GM15510 (cell line): ENCODE measurements around the gene WSB1.

ENCODE experiments used
- POLR2A ChIP-seq: IDR thresholded peaks from 3 replicates; pipeline ENCODE4 v1.6.1; 2011; ENCODE audit warnings: borderline replicate concordance; ENCODE audit not compliant: insufficient read length; ENCODE audit errors: extremely low read depth

The WSB1 gene, protein sequence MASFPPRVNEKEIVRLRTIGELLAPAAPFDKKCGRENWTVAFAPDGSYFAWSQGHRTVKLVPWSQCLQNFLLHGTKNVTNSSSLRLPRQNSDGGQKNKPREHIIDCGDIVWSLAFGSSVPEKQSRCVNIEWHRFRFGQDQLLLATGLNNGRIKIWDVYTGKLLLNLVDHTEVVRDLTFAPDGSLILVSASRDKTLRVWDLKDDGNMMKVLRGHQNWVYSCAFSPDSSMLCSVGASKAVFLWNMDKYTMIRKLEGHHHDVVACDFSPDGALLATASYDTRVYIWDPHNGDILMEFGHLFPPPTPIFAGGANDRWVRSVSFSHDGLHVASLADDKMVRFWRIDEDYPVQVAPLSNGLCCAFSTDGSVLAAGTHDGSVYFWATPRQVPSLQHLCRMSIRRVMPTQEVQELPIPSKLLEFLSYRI

DNA sequence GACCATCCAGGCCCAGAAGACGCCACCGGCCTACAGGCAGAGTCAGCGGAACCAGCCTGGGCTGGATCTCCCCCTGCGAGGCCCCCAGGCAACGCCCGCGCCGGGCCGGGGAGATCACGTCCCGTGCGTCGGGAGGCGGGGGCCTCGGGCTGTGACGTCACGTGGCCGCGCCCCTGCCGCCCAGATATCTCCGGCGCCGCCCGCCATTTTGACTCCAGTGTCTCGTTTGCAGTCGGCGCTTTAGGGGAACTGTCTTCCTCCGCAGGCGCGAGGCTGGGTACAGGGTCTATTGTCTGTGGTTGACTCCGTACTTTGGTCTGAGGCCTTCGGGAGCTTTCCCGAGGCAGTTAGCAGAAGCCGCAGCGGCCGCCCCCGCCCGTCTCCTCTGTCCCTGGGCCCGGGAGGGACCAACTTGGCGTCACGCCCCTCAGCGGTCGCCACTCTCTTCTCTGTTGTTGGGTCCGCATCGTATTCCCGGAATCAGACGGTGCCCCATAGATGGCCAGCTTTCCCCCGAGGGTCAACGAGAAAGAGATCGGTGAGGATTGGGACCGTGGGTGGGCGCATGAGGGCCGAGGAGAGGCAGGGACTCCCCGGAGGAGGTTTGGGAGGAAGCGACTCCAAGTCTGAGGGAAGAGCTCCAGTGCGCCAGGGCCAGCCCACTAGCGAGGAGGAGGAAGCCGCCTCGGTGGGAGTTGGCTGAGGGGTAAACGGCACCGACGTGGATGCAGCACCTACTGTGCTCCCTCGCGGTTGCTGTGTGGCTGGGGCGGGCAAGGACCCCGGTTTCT lies at the start of gene WSB1:
TSS of gene WSB1 (plus strand) at position 217 of the 791 bp plus-strand sequence. CDS start at position 499, 282 bp downstream.
- peak; percentile 99 for TF ChIP-seq POLR2A

DNA sequence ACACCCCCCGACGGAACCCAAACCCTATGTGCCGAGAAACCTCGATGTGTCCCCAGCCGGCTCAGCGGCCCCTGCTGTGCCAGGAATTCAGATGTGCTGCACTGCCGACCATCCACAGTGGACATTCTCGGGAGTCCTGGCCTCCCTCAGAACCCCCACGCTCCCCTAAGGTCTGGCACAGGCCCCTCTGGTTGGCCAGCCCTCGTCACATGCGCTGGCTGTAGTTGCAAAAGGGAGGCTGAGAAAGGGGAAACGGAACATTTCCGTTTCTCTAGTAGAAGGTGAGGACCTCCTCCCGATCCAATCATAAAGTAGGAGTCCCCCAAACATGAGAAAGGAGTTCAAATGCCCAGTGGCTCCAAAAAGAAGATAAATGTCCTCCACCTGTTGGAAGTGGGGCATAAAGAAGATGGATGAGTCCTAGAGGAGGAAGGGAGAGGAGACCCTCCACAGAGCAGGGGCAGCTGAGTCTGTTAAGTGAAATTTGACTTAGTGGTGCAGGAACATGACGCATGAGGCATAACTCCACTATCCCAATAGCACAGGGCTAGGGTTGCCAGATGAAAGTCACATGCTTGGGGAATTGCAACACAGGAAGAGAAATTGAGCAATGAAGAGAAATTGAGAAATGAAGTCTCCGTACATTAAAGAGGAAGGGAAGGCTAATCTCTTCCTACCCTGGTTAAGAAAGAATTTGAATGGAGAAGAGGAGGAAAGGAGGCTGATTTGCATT lies 49.3 kb upstream of the WSB1 start:
- TF ChIP-seq POLR2A = no peak

DNA sequence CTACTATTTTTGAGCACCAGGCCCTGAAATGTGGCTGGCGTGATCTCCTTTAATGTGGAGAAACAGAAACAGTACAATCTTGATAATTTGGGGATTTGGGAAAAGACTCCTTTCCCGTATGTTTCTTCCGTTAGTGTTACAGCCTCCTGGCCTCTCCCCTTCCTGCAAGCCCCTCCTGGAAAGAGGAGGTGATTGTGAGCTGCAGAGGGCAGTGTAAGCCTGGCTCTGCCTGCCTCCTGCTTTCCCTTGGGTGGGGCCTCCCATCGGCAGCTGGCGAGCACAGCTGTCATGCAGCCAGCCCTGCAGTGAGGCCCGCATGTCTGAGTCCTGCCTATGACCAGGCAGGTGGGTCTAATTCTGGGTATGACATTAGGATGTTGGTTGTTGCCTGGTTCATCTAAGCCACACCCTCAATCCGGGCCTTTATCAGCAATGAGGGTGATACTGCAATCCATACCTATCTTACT lies 48.7 kb upstream of the WSB1 start:
- no peak for TF ChIP-seq POLR2A

DNA sequence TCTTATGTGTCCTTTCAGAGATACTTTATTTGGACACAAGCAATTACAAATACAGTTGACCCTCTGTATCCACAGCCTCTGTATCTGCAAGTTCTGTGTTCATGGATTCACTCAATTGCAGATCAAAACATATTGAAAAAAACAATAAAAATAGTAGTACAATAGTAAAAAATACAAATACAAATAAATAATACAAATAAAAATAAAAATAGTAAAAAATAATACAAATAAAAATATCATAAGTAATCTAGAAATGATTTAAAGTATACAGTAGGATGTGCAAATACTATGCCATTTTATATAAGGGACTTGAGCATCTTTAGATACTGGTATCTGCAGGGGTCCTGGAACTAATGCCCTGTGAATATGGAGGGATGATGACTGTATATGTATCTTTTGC lies 47.4 kb upstream of the WSB1 start:
- no peak for TF ChIP-seq POLR2A

DNA sequence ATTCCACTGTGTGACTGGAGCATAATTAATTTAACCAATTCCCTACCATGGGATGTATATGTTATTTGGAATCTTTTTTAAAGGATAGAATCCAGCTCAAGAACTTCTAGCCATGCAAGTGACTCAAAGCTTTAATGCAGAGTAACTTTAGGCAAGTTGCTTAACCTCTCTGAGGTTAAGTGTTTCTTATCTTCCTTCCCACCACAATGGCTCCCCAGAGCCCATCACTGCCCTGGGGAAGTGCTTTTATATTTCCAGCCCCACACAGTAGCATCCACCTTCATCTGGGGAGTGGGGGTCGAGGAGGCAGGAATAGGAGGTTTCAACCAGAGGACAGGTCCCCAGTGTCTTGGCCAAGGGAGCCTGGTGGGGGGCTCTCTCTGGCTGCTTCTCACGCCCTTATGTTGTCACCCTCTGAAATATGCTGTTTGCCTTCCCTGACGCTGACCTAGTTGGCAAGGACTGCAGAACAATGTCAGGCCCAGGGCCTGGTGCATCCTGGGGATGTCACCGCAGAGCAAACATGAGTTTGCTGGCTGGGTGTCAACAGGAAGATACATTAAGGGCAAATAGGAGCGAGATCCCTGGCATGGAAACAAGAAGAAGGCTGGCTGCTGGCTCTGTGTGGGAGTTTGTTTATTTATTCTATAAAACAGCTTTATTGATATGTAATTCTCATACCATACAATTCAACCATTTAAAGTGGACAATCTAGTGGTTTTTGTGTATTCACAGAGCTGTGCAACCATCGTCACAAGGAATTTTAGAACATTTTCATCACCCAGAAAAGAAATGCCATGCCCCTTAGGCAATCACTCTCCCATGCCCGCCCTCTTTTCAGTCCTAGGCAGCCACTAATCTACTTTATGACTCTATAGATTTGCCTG lies 46.6 kb upstream of the WSB1 start:
- TF ChIP-seq POLR2A = no peak

DNA sequence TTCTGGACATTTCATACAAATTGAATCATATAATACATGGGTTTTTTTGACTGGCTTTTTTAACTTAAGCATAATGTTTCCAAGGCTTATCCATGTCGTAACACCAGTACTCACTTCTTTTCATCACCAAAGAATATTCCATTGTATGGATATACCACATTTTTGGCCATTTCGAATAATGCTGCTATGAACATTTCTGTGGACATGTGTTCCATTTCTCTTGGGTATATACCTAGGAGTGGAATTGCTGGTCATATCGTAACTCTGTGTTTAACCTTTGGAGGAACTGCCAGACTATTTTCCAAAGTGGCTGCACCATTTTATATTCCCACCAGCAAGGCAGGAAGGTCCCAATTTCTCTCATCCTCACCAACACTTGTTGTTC lies 46.0 kb upstream of the WSB1 start:
- TF ChIP-seq POLR2A = no peak

DNA sequence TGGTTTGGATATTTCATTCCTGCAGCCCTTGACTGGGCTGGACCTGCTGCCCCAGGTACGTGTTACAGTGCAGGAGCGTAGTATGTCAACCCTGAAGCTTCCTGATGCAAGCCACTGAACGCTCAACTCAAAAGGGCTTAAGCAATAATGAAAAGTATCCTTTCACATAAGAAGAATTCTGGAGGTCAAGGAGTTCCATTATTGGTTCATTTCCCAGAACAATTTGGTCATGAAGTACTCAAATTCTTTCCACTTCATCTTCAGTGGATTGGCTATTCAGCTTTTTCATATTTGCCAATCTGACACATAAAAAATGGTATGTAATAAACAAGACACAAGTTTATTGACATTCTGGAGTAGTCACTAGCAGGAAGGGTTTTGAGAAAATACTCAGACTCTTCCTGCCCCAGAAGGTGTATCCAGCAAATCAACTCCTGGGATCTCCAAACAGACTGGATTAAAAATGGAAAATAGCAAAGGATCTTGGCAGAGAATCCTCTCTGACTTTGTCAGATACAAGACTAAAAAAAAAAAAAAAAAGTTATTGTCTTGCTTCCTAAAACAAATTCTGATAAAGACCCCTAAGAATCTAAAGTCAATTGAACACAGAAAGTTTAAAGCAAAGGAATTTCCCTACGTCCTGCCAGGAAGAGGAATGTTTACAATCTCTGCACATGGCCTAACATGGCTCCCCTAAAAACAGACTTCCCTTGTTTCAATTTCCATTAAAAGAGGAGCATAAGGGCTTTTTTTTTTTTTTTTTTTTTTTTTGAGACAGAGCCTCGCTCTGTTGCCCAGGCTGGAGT lies 37.5 kb upstream of the WSB1 start:
- TF ChIP-seq POLR2A = no peak

DNA sequence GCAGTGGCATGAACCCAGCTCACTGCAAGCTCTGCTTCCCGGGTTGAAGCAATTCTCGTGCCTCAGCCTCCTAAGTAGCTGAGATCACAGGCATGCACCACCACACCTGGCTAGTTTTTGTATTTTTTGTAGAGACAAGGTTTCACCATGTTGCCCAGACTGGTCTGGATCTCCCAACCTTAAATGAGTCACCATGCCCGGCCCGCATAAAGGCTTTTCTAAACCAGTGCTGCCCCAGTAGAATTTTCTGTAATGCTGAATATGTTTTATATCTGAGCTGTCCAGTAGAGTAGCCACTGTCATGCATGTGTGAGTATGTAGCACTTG lies 36.9 kb upstream of the WSB1 start:
- no peak for TF ChIP-seq POLR2A

DNA sequence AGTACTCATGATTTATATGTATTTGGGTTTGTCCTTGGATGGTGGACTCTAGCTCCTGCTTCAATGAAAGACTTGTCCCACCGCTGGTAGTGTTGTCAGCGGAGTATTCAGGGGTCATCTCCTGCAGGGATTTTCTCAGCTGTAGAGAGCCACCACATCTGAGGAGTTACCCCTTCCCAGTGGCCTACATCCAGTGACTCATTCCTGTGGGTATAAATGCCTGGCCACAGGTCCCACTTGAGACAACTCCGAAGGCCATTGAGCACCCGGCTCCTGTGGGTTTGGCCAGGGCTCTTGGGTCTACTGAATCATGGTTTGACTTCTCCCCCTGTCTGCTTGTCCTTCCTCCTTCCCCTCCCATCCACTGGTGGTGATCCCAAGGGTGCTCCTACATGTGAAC lies 34.6 kb upstream of the WSB1 start:
- TF ChIP-seq POLR2A = no peak

DNA sequence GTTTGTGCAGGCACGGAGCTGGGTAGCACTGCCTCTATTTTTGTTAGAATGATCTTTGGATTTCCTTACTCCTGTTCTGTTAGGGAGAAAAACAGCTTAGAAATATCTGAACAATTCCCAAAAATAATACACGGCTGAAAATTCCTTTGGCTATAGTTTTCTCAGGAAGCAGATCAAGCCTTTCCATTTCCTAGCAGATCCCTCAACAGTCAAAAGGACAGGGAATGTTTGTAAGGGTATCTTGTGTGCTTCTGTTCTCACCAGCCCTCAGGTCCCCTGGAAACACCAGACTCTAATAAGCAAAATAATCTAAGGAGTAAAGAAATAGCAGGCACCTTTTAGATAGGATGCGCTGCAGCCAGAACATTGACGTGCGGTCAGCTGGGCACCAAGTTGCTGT lies 30.5 kb upstream of the WSB1 start:
- no peak for TF ChIP-seq POLR2A

DNA sequence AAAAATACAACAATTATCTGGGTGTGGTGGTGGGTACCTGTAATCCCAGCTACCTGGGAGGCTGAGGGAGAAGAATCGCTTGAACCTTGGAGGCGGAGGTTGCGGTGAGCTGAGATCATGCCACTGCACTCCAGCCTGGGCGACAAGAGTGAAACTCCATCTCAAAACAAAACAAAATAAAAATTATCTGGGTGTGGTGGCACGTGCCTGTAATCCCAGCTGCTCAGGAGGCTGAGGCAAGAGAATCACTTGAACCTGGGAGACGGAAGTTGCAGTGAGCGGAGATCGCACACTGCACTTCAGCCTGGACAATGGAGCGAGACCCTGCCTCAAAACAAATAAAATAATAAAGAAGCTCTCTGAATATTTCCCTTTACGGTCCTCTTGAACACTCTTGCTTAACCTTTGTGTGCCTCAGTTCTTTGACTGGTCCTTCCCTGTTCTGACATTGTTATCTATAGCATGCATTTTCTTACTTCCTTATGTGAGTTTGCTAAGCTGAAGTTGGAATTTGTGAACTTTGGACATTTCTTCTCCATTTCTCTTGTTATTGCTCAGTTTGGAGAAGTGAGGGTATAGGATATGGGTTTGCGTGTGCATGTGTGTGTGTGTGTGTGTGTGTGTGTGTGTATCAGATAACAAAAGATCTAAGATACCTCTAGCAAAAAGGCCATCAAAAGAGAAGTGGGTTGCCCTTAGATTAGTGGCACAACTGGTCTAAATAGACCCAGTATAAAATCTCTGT lies 29.7 kb upstream of the WSB1 start:
- no peak for TF ChIP-seq POLR2A

DNA sequence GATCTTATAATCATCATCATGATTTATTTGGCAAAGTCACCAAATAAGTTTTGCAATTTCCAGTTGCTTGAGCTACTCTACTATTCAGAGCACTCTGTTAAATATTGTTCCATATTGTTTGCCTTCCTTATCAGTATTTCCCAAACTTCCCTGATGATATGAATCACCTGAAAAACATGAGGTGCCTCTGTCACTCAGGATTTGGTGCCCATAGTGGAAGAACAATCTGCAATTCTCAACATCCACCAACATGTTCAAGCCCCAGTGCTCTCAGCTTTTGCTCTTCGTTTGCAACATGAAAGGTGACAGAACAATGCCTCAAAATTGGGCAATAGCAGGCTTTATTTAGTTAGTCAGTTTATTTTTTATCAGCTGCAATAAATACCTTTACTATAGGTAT lies 28.6 kb upstream of the WSB1 start:
- TF ChIP-seq POLR2A = no peak

DNA sequence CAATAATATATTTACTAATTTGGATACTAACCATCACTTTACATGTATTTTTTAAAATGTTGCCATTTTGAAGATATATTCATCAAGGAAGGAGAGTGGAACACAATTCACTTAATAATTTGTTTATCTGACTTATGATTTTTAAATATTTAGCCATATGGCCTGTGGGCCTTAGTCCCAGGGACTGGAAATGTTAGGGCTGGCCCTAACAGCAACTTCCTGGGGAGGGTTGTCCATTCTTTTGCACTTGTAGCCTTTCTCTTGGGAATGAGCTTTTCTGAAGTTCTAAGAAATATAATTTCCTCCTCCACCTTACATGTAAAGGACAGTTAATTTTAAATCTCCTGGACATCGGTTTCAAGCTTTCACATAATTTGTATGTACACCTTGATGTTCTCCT lies 27.7 kb upstream of the WSB1 start:
- TF ChIP-seq POLR2A = no peak

DNA sequence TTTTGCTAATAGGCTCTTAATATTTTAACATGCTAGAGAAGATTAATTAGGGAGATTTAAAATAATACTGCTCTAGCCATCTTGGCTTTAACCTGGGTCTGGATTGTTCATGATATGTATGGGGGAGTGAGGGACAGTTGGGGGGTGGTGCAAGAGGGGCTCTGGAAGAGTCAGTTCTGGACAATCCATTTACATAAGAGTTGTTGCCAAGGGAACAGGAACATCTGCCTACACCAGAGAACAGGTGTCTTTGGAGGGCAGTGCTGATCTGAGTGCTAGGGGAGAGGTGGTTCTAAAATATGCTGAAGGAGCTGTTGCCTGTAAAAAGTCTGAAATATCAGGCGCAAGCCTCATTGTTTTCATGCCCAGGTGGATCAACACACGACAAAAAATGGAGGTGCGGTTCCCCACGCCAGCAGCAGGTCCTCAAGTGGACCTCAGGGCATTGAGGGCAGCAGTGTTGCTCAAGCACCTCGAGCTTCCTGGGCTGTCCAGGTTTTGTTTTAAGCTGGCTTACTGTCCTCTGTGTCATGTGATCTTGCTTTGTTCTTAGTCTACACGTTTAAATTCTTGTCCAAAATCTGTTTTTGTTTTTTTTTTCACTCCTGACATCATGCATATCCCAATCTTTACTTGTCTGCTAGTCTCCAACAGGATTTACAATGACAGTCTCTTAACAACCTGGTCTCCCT lies 25.4 kb upstream of the WSB1 start:
- no peak for TF ChIP-seq POLR2A
